Stimulated activated naive B cell treated with anti-CD40 and anti-IgM and Interleukin-4, amounts not matched to agents 10 μg/mL and 1 μg/mL and 100 μg/mL, for 72 hours (primary cell): Measurements from ENCODE around the gene FANCD2.
"Not testable (repeated sequence)": the region's sequence is repeated elsewhere in the genome, so short reads cannot be mapped to it uniquely, and the experiment has no call there.

Experiments used
- ATAC-seq, 2 donors: fragments of 150-1000 bp; cut with Tn5 transposase; replicated peaks; 2 replicates each; pipeline ENCODE4 v1.10.0; 2021; ENCODE audit warnings: moderate library complexity in 1 of 2
- DNase-seq: peaks from one replicate; pipeline ENCODE4 v3.0.0; 2021
- H3K27ac Mint-ChIP-seq: one replicate; pipeline ENCODE4 v1.8.0; 2022; ENCODE audit warnings: mild to moderate bottlenecking, mixed read lengths
- H3K27me3 Mint-ChIP-seq, 2 donors: one replicate each; pipeline ENCODE4 v1.8.0; 2022; ENCODE audit warnings: mixed read lengths in 2 of 2
- H3K36me3 Mint-ChIP-seq, 2 donors: one replicate each; pipeline ENCODE4 v1.8.0; 2022; ENCODE audit warnings: mixed read lengths in 2 of 2, mild to moderate bottlenecking in 1 of 2
- H3K4me1 Mint-ChIP-seq, 2 donors: one replicate each; pipeline ENCODE4 v1.8.0; 2022; ENCODE audit warnings: mixed read lengths in 2 of 2, mild to moderate bottlenecking in 1 of 2
- H3K4me3 Mint-ChIP-seq, 2 donors: one replicate each; pipeline ENCODE4 v1.8.0; 2022; ENCODE audit warnings: mild to moderate bottlenecking in 2 of 2, mixed read lengths in 2 of 2, moderate library complexity in 1 of 2
- H3K9me3 Mint-ChIP-seq, 2 donors: one replicate each; pipeline ENCODE4 v1.8.0; 2022; ENCODE audit warnings: mixed read lengths in 2 of 2, mild to moderate bottlenecking in 1 of 2

The FANCD2 gene

DNA sequence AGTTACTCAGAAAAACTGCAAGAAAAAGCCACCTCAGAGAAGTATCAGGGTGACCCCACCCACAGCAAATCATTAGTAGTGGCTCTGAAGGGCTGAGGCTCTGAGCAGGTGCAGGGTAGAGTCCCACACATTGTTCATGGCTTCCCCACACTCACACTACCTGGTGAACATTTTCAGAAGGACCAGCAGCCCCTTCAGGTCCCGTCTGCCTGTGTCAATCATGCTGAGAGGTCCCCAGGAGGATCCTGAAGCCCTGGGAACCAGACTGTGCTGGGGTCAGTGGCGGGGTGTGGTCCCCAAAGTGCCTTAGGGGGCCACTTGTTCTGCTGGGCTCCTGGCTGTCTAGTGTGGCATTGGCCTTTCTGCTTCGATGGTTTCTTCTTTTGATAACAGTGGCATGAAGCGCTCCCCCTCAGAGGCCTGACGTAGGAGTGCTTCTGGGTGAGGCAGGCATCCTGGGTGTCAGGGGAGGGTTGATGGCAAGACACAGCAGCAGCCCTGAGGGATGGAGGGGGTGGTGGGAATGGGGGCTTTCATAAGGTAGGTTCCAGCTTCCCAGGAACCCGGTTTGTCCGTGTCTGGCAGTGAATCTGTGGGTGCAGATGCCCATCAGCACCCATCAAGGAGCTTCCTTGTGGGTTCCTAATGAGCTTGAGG lies 19.0 kb upstream of the FANCD2 start:
- ATAC-seq (no peak), DNase-seq (no peak)
- no peak overlapping the region for H3K4me3 Mint-ChIP-seq
- H3K27ac Mint-ChIP-seq = no peak overlapping the region
- H3K9me3 Mint-ChIP-seq = no peaks in the 10 kb centered on the region
- H3K27me3 Mint-ChIP-seq = no peaks in the 10 kb centered on the region
- H3K36me3 Mint-ChIP-seq = peaks cover 20 to 24% of the 10 kb centered on the region in 2 donors
- H3K4me1 Mint-ChIP-seq = peaks cover 28 to 56% of the 10 kb centered on the region in 2 donors

DNA sequence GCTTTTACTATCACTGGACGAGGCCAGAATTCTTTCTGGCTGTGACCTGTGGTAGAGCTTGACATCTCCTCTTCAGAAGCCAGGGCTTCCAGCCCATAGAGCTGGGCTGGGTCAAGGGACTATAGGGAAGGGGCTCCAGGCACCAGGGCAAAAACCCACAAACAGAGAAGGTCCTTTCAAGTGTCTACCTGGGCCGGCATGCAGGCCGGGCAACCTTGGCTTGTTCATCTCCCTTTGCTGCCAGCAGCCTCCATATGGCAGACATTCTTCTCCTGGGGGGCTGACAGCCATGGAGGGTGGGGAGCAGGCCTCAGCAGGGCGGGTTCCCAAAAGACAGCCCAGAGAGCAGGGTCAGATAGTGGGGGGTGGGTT lies 18.0 kb upstream of the FANCD2 start:
- Mint-ChIP-seq H3K4me1 (peaks cover 30 to 56% of the 10 kb centered on the region in 2 donors), H3K27ac (peak overlapping the region; percentile 62), H3K36me3 (peaks cover 12 to 17% of the 10 kb centered on the region in 2 donors), H3K4me3 (peak overlapping the region; percentile 51 to 78)
- not testable (repeated sequence) for H3K27me3 Mint-ChIP-seq, DNase-seq, ATAC-seq, H3K9me3 Mint-ChIP-seq

DNA sequence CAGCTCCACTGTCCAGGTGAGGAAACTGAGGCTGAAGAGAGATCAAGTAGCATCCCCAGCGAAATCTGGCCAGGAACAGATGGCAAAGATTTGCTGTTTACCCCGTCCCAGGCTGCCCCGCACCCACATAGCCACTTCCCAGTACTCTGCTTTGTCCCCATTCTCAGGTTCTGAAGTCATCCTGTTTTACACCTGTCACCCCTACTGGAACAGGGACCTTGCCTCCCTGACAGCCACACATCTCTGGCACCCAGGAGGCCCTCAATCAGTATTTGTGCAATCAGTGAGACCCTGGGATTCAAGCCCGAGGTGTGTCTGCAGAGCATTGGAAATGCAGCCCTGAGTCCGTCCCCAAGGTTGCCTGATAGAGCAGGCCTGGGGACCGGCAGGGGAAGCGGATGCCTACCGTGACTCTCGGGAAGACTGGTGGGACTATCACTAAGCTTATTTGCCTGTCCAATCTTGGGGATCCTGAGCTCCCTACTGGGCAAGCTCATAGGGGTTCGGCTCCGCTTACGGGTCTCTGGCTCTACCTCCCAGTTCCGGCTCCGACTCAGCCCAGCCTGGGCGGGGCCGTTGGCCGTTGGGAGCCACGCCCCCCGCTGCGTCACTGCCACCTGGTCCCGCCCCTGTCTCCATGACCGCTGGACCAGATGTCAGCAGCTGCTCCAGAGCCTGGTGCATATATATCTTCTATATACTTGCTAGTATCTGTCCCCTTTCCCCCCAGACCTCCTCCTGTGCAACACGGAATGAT lies 17.5 kb upstream of the FANCD2 start:
- peak; percentile 82 to 84 for ATAC-seq
- H3K4me1 Mint-ChIP-seq = peaks cover 30 to 56% of the 10 kb centered on the region in 2 donors
- H3K36me3 Mint-ChIP-seq = peaks cover 8 to 14% of the 10 kb centered on the region in 2 donors
- no peaks in the 10 kb centered on the region for H3K9me3 Mint-ChIP-seq
- no peaks in the 10 kb centered on the region for H3K27me3 Mint-ChIP-seq
- H3K4me3 Mint-ChIP-seq = peak overlapping the region; percentile 73 to 78
- peak; percentile 76 for DNase-seq
- H3K27ac Mint-ChIP-seq = peak overlapping the region; percentile 62

DNA sequence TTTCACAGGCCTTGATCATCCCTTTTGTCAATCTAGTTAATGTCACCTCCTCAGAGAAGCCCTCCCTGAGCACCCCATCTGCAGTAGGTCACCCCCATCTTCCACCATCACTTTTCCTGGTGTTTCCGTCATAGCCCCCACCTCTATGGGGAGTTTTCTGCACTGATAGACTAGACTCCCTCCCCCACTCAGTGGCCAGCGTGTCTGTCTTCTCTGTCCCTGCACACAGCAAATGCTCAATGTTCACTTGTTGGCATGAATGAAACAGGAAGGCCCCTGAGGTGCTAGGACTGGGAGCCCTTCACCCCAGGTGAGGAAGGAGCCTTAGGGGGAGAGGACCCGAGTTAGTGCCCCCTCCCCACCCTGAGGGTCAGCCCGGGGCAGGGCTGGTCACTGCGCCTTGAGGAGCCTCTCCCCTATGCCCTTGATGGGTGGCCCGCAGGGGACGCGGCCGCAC lies 15.8 kb upstream of the FANCD2 start:
- Mint-ChIP-seq H3K4me3 (peak overlapping the region; percentile 79 to 80), H3K27me3 (no peaks in the 10 kb centered on the region), H3K4me1 (peaks cover 26 to 56% of the 10 kb centered on the region in 2 donors), H3K36me3 (peaks cover 5 to 6% of the 10 kb centered on the region in 2 donors), H3K27ac (peak overlapping the region; percentile 90), H3K9me3 (no peaks in the 10 kb centered on the region)
- DNase-seq (no peak), ATAC-seq (no peak)

DNA sequence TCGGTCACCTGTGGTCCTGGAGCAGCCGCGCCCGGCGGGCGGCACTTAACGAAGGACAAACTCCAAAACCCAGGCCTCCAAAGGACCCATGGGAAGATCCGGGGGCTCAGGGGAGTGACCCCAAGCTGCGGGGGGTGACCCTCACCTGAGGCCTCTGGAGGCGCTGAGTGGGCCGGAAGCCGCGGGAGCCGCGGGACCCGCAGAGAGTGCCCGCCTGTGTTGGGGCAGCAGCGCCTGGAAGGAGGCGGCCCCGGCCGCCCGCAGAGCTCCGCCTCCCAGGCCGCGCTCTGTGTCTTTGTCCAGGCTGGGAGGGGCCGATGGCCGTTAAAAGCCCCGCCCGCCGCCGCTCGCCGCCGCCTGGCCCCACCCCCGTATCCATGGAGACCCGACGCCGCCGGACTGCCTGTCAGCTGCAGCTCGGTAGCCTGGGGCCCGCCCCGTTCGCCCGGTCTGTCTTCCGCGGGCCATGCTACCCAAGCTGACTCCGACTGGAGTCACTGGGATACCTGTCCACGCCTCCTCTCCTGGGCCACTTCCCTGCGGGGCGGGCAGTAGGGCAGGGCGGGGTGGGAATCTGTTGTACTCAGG lies 15.3 kb upstream of the FANCD2 start:
- peaks cover 3 to 6% of the 10 kb centered on the region in 2 donors for H3K36me3 Mint-ChIP-seq
- peak overlapping the region; percentile 79 to 80 for H3K4me3 Mint-ChIP-seq
- no peak overlapping the region for H3K27ac Mint-ChIP-seq

DNA sequence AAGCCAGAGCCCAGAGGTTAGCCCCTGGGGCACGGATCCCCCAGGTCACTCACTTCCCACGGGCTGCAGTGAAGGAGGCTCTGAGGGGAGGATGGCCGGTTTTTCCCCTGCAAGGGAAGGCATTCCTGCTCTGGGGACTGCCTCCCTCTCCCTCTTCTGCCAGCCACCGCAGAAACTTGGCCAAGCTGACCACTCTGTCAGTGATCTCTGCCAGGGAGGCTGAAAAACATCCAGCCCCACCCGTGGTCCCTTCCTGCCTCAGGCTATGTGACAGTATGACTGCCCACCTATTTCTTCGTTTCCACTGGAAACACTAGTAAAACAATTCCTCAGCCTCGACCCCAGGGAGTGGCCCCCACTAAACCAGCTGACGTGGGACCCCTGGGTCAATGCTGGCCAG lies 14.6 kb upstream of the FANCD2 start:
- H3K27ac Mint-ChIP-seq = no peak overlapping the region
- H3K4me3 Mint-ChIP-seq = peak overlapping the region; percentile 28 to 44
- no peaks in the 10 kb centered on the region for H3K9me3 Mint-ChIP-seq
- H3K27me3 Mint-ChIP-seq = no peaks in the 10 kb centered on the region
- H3K4me1 Mint-ChIP-seq = peaks cover 26 to 51% of the 10 kb centered on the region in 2 donors
- DNase-seq (no peak), ATAC-seq (no peak)
- peaks cover 2 to 6% of the 10 kb centered on the region in 2 donors for H3K36me3 Mint-ChIP-seq

More for the DNA sequence above, 15.3 kb upstream of the FANCD2 start:
- ATAC-seq = peak; percentile 86 to 89
- DNase-seq = peak; percentile 82
- Mint-ChIP-seq H3K27me3 (no peaks in the 10 kb centered on the region), H3K9me3 (no peaks in the 10 kb centered on the region), H3K4me1 (peaks cover 26 to 53% of the 10 kb centered on the region in 2 donors)

DNA sequence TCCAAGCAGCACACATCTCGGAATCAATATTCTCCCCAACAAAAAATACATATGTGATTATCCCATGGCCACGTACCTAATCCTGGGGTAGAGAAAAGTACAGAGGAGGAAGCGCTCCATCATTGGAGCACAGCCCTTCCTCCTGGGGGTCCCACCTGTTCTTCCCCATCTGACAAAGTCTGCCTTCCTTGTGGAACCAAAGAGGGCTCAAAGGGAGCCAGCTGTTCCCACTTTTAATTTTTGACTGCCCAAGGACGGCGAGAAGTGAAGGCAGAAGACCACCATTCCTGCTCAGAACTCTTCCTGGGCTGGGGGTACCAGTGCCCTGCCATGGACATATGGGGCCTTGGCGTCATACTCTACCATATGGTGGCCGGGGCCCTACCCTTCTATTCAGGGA lies 14.1 kb upstream of the FANCD2 start:
- H3K4me3 Mint-ChIP-seq = peak overlapping the region; percentile 28 to 44
- H3K9me3 Mint-ChIP-seq = no peaks in the 10 kb centered on the region
- peaks cover 26 to 51% of the 10 kb centered on the region in 2 donors for H3K4me1 Mint-ChIP-seq
- no peaks in the 10 kb centered on the region for H3K27me3 Mint-ChIP-seq
- no peak for DNase-seq
- ATAC-seq = no peak
- H3K27ac Mint-ChIP-seq = no peak overlapping the region
- H3K36me3 Mint-ChIP-seq = peaks cover 2 to 6% of the 10 kb centered on the region in 2 donors

DNA sequence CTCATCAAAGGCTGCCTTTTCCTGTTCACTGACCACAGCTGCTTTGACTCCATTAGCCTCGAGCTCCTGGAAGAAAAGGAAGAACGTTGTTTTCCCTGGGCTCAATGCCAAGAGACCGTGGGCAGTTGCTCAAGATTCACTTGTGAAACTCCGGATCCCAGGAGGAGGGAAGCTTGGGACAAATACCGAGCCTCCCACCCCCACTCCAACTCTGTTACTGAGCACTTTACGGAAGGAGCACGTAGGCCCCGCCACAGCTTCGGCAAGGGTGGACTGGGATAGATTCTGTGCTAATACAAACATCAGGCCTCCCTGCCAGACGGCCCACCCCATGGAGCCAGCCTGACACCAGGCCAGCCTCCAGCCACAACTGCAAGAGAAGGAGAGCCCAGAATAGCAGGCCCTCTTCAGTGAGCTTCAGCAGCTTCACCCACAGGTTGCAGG lies 10.8 kb upstream of the FANCD2 start:
- ATAC-seq (no peak), DNase-seq (no peak)
- Mint-ChIP-seq H3K4me1 (peaks cover 10 to 22% of the 10 kb centered on the region in 2 donors), H3K27ac (no peak overlapping the region), H3K9me3 (no peaks in the 10 kb centered on the region), H3K36me3 (peaks cover 18 to 20% of the 10 kb centered on the region in 2 donors), H3K4me3 (no peak overlapping the region), H3K27me3 (no peaks in the 10 kb centered on the region)

DNA sequence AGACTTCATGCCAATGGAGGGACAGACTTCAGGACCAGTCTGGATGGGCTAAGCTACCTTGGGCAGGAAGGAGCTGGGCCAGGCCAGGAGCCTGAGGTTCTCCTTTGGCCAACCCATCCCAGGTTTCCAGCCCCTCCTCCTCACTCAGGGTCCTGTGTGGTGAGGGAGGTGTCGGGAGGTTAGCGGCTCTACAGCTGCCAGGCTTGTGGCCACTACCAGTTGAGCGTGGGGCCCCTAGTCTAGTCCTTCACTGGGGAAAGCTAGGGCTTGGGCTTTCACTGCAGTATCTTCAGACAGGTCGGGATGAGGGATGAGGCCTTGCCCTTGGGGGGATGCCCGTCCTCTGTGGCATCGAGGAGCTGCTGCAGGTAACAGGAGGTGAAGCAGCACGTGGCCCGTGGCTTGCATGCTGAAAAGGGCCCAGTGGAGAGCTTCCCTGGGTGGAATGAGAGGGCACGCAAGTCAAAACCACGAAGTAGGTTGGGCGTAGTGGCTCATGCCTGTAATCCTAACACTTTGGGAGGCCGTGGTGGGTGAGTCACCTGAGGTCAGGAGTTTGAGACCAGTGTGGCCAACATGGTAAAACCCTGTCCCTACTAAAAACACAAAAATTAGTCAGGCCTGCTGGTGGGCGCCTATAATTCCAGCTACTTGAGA lies 8.5 kb upstream of the FANCD2 start:
- Mint-ChIP-seq H3K27me3 (no peaks in the 10 kb centered on the region), H3K27ac (no peak overlapping the region), H3K9me3 (no peaks in the 10 kb centered on the region), H3K36me3 (peaks cover 29 to 30% of the 10 kb centered on the region in 2 donors), H3K4me3 (no peak overlapping the region), H3K4me1 (peaks cover 9 to 10% of the 10 kb centered on the region in 2 donors)
- ATAC-seq (peak; percentile 20 to 23), DNase-seq (no peak)

DNA sequence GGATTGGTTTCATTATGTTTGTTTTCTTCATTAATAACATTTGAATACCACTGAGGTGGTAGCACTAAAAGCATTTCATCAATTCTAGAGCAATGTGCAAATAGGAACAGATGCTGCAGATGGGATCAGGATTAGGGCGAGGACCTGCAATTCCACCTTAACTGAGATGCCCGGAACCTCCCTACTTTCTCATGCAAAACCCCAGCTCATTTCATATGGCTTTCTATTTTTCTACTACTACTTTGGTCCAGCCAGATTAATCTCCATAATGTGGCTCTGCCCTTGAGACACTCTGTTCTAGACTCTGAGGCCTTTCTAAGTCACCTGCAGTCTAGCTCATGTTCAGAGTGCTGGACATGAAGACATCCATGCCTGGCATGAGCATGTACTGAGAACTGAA lies 7.4 kb upstream of the FANCD2 start:
- not testable (repeated sequence) for H3K9me3 Mint-ChIP-seq, H3K27ac Mint-ChIP-seq, H3K27me3 Mint-ChIP-seq, DNase-seq, ATAC-seq, H3K4me3 Mint-ChIP-seq
- Mint-ChIP-seq H3K36me3 (peaks cover 36 to 37% of the 10 kb centered on the region in 2 donors), H3K4me1 (peaks cover 11 to 19% of the 10 kb centered on the region in 2 donors)

DNA sequence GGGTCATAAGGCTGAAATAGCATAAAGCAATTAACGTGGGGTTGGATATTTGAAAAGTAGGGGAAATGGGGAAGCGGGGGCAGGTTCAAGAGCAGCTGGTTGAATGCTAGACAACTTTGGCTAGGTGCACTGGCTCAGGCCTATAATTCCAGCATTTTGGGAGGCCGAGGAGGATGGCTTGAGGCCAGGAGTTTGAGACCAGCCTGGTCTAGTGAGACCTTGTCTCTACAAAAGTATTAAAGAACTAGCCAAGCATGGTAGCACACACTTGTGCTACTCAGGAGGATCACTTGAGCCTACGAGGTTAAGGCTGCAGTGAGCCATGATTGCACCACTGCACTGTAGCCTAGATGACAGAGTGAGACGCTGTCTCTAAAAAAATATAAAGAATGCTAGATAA lies 6.9 kb upstream of the FANCD2 start:
- Mint-ChIP-seq H3K9me3 (no peaks in the 10 kb centered on the region), H3K27ac (no peak overlapping the region), H3K4me1 (peaks cover 12 to 19% of the 10 kb centered on the region in 2 donors), H3K36me3 (peaks cover 36 to 37% of the 10 kb centered on the region in 2 donors), H3K27me3 (no peaks in the 10 kb centered on the region), H3K4me3 (no peak overlapping the region)
- no peak for DNase-seq
- no peak for ATAC-seq

DNA sequence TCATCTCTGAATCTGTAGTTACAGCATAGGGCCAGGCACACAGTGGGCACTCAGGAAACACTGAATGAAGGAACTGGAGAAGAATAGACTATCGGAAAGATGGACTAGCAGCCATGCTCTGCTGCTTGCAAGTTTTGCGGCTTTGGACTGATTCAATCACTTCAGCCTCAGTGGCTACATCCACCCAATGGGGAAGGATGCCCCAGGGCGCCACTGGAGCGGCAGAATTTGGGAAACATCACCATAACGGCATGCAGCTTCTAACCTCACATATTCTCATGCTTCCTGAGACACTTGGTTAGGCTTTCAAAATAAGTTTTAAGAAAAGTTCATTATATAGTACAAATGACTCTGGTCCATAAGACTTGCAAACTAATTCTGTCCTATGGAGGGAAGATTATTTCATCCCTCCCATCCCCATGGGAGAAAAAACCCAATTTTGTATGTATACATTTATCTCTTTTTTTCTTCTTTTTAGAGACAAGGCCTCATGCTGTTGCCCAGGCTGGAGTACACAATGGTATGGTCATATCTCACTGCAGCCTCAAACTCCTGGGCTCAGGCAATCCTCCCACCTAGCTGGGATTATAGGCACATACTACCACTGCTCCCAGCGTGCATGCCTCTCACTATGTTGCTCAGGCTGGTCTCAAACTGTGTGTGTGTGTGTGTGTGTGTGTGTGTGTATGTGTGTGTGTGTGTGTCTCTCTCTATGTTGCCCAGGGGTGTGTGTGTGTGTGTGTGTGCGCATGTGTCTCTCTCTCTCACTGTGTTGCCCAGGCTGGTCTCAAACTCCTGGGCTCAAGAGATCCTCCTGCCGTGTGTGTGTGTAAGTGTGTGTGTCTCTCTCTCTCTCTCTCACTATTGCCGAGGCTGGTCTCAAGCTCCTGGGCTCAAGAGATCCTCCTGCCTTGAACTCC lies 4.1 kb upstream of the FANCD2 start:
- Mint-ChIP-seq H3K4me1 (peaks cover 15 to 22% of the 10 kb centered on the region in 2 donors), H3K36me3 (peaks cover 36 to 37% of the 10 kb centered on the region in 2 donors), H3K9me3 (no peaks in the 10 kb centered on the region), H3K4me3 (no peak overlapping the region), H3K27ac (no peak overlapping the region), H3K27me3 (no peaks in the 10 kb centered on the region)
- no peak for ATAC-seq
- no peak for DNase-seq

DNA sequence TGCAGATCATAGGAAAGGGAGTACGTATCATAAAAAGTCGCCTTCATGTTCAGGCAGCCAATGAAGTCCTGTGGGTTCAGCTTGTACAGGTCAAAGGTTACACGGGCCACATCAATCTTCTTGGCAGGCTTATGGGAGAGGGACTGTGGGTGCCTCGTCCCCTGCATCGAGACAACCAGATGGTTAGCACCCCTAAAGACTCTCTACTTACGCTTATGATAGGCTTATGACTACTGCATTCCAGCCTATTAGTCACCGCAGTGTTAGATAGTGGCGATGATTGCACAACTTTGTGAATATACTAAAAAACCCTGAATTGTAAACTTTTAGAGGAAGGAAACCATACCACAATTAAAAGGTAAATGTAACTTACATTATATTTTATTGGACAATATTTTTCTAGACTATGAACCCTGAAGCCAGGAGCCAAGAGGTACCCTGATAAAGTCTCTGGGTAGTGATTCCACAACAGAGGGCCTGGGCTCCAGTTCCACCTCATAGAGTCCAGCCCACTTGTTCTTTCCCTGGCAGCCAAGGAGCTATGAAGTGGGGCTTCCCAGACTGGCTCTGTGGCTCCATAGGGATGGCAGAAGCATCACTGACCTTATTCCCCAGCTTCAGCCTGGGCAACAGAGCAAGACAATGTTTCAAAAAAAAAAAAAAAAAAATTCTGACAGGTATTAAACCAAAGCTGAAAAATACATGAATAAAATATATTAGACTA lies 2.5 kb upstream of the FANCD2 start:
- H3K4me1 Mint-ChIP-seq = peaks cover 21 to 34% of the 10 kb centered on the region in 2 donors
- H3K36me3 Mint-ChIP-seq = peaks cover 28 to 30% of the 10 kb centered on the region in 2 donors
- no peak overlapping the region for H3K4me3 Mint-ChIP-seq
- no peak overlapping the region for H3K27ac Mint-ChIP-seq
- DNase-seq (no peak), ATAC-seq (no peak)
- no peaks in the 10 kb centered on the region for H3K27me3 Mint-ChIP-seq
- H3K9me3 Mint-ChIP-seq = no peaks in the 10 kb centered on the region
